H9 (cell line): ENCODE measurements around the gene SPATA6. TPM values are rescaled to one million over a fixed set of nuclear protein-coding genes. Genes with fewer than 3 reads are reported as not detected.

Source experiments
- DNase-seq: peaks from one replicate; pipeline ENCODE4 v3.0.0-alpha.2; 2017
- H2AFZ ChIP-seq: one replicate; pipeline ENCODE4 v1.6.1; 2013; ENCODE audit warnings: mild to moderate bottlenecking, low read length, control low read depth, moderate library complexity
- H2AK5ac ChIP-seq: 2 replicates; pipeline ENCODE4 v1.6.1; 2013; ENCODE audit warnings: low read length, control low read depth, mixed read lengths; ENCODE audit not compliant: insufficient read length
- H2BK120ac ChIP-seq: one replicate; pipeline ENCODE4 v1.6.1; 2013; ENCODE audit warnings: low read depth, mild to moderate bottlenecking, low read length, control low read depth, inconsistent platforms; ENCODE audit not compliant: poor library complexity, severe bottlenecking
- H2BK12ac ChIP-seq: 2 replicates; pipeline ENCODE4 v1.6.1; 2013; ENCODE audit warnings: low read length, control low read depth, mixed read lengths, low read depth; ENCODE audit not compliant: insufficient read length
- H2BK15ac ChIP-seq: 2 replicates; pipeline ENCODE4 v1.6.1; 2013; ENCODE audit warnings: low read depth, low read length, control low read depth
- H2BK20ac ChIP-seq: one replicate; pipeline ENCODE4 v1.6.1; 2013; ENCODE audit warnings: low read depth, mild to moderate bottlenecking, low read length, control low read depth, inconsistent platforms; ENCODE audit not compliant: poor library complexity, severe bottlenecking
- H2BK5ac ChIP-seq: 2 replicates; pipeline ENCODE4 v1.6.1; 2013; ENCODE audit warnings: low read length, control low read depth, mixed read lengths; ENCODE audit not compliant: insufficient read length
- H3K14ac ChIP-seq: 2 replicates; pipeline ENCODE4 v1.6.1; 2013; ENCODE audit warnings: low read length, control low read depth; ENCODE audit not compliant: insufficient read depth
- H3K18ac ChIP-seq: 2 replicates; pipeline ENCODE4 v1.6.1; 2013; ENCODE audit warnings: low read depth, mild to moderate bottlenecking, mixed read lengths, low read length, control low read depth; ENCODE audit not compliant: insufficient read length
- H3K23ac ChIP-seq: 2 replicates; pipeline ENCODE4 v1.6.1; 2013; ENCODE audit warnings: low read length, control low read depth, mixed read lengths, low read depth; ENCODE audit not compliant: insufficient read length
- H3K23me2 ChIP-seq: 2 replicates; pipeline ENCODE4 v1.6.1; 2013; ENCODE audit warnings: low read depth, mild to moderate bottlenecking, mixed read lengths, low read length, control low read depth; ENCODE audit not compliant: insufficient read length, poor library complexity, severe bottlenecking
- H3K27ac ChIP-seq: 2 replicates; pipeline ENCODE4 v1.5.1; 2013; ENCODE audit warnings: low read length, control low read depth, mixed read lengths, low read depth; ENCODE audit not compliant: insufficient read length
- H3K27me3 ChIP-seq: 2 replicates; pipeline ENCODE4 v1.6.1; 2013; ENCODE audit warnings: low read length, control low read depth, inconsistent platforms; ENCODE audit not compliant: insufficient read depth
- H3K4ac ChIP-seq: 2 replicates; pipeline ENCODE4 v1.6.1; 2013; ENCODE audit warnings: low read depth, mild to moderate bottlenecking, control low read depth, inconsistent platforms, low read length, moderate library complexity
- H3K4me1 ChIP-seq: 2 replicates; pipeline ENCODE4 v1.6.1; 2013; ENCODE audit warnings: low read length, control low read depth, inconsistent platforms; ENCODE audit not compliant: insufficient read depth
- H3K4me2 ChIP-seq: 2 replicates; pipeline ENCODE4 v1.6.1; 2013; ENCODE audit warnings: low read length, control low read depth, mixed read lengths; ENCODE audit not compliant: insufficient read length, insufficient read depth
- H3K56ac ChIP-seq: 2 replicates; pipeline ENCODE4 v1.6.1; 2013; ENCODE audit warnings: low read depth, mild to moderate bottlenecking, mixed read lengths, low read length, control low read depth; ENCODE audit not compliant: insufficient read length
- H3K79me1 ChIP-seq: 2 replicates; pipeline ENCODE4 v1.6.1; 2013; ENCODE audit warnings: low read depth, mild to moderate bottlenecking, moderate library complexity, low read length, control low read depth, inconsistent platforms; ENCODE audit not compliant: insufficient read depth, poor library complexity, severe bottlenecking
- H3K79me2 ChIP-seq: 2 replicates; pipeline ENCODE4 v1.6.1; 2013; ENCODE audit warnings: low read length, control low read depth, inconsistent platforms; ENCODE audit not compliant: insufficient read depth
- H3K9ac ChIP-seq: 2 replicates; pipeline ENCODE4 v1.6.1; 2013; ENCODE audit warnings: low read length, control low read depth, mixed read lengths; ENCODE audit not compliant: insufficient read length; ENCODE audit errors: extremely low read depth
- H3K9me3 ChIP-seq: one replicate; pipeline ENCODE4 v1.6.1; 2013; ENCODE audit warnings: low read depth, low read length, inconsistent platforms; ENCODE audit not compliant: control insufficient read depth
- H3T11ph ChIP-seq: one replicate; pipeline ENCODE4 v1.6.1; 2013; ENCODE audit warnings: mild to moderate bottlenecking, low read length, control low read depth, inconsistent platforms
- H4K20me1 ChIP-seq: one replicate; pipeline ENCODE4 v1.6.1; 2013; ENCODE audit not compliant: control insufficient read depth, insufficient read length, insufficient read depth
- H4K5ac ChIP-seq: 2 replicates; pipeline ENCODE4 v1.6.1; 2013; ENCODE audit warnings: low read depth, mild to moderate bottlenecking, mixed read lengths, low read length, control low read depth; ENCODE audit not compliant: insufficient read length
- H4K8ac ChIP-seq: replicated peaks from 2 replicates; pipeline ENCODE4 v1.6.1; 2013; ENCODE audit warnings: low read length, control low read depth, mixed read lengths, low read depth; ENCODE audit not compliant: insufficient read length
- H4K91ac ChIP-seq: 2 replicates; pipeline ENCODE4 v1.6.1; 2013; ENCODE audit warnings: low read depth, mild to moderate bottlenecking, moderate library complexity, mixed read lengths, low read length, control low read depth; ENCODE audit not compliant: insufficient read length
- H3K27ac Mint-ChIP-seq, 3 experiments: 2 replicates in 2 of 3; 3 replicates in 1 of 3; pipeline ENCODE4 v1.8.0; 2020 to 2021; ENCODE audit warnings: mixed read lengths in 3 of 3, mild to moderate bottlenecking in 1 of 3, moderate library complexity in 1 of 3
- H3K27me3 Mint-ChIP-seq: 2 replicates; pipeline ENCODE4 v1.8.0; 2021; ENCODE audit warnings: low read depth, mild to moderate bottlenecking, moderate library complexity, mixed read lengths
- H3K36me3 Mint-ChIP-seq, 3 experiments: 2 replicates in 2 of 3; 3 replicates in 1 of 3; pipeline ENCODE4 v1.8.0; 2020 to 2021; ENCODE audit warnings: low read depth in 3 of 3, mixed read lengths in 3 of 3; ENCODE audit not compliant: insufficient read depth in 1 of 3
- H3K4me1 Mint-ChIP-seq, 2 experiments: 2 replicates each; pipeline ENCODE4 v1.8.0; 2020; ENCODE audit warnings: mixed read lengths in 2 of 2
- H3K4me3 Mint-ChIP-seq, 2 experiments: 2 replicates in 1 of 2; 3 replicates in 1 of 2; pipeline ENCODE4 v1.8.0; 2020 to 2021; ENCODE audit warnings: mild to moderate bottlenecking in 2 of 2, mixed read lengths in 2 of 2, moderate library complexity in 1 of 2
- H3K9me3 Mint-ChIP-seq, 2 experiments: 2 replicates in 1 of 2; 3 replicates in 1 of 2; pipeline ENCODE4 v1.8.0; 2020; ENCODE audit warnings: mild to moderate bottlenecking in 2 of 2, mixed read lengths in 2 of 2, moderate library complexity in 1 of 2
- CTCF ChIP-seq: fragments of 200-600 bp; sonication (generic); conservative IDR thresholded peaks from 3 replicates; pipeline ENCODE4 v1.8.0; 2021; ENCODE audit warnings: antibody characterized with exemption, mild to moderate bottlenecking
- WGBS: extraction: QIAGEN DNeasy Blood & Tissue Kit; methylation state at CpG from one replicate; pipeline ENCODE4 v1.1.7; 2013; ENCODE audit warnings: missing lambda C conversion rate, low lambda C conversion rate, mixed read lengths; ENCODE audit not compliant: insufficient read length; ENCODE audit errors: extremely low coverage; 5-methylcytosine and 5-hydroxymethylcytosine counted together
- total RNA-seq: library from RNA; stranded (reverse); gene quantifications from 2 replicates; pipeline ENCODE4 v1.2.1, GENCODE V29; 2021

SPATA6 gene
- total RNA-seq, 1 experiment from 2014 or later: 8.0 TPM

DNA sequence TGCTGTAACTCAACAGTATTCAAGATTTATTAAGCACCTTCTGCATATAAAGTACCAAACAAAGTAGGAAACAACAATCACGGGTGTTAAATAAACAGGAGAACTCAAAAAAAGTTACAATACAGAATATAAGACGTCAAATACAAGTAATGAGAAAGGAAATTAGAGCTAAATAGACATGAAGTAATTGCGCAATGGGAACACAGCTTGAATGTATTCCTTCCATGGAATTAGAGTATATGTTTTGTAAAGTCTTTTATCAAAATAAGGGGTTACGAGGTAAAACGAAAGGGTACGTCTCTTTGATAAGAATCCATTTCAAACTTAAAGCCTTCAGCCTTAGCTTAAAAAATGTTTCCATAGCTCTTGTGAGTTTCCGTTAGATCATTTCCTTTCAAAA is 109.1 kb downstream of the SPATA6 start:
- Mint-ChIP-seq H3K27ac (no peak overlapping the region), H3K27me3 (peaks cover 5% of the 10 kb centered on the region)
- no CpG with 5 or more reads among the region's 7 CpGs for WGBS

More for the DNA sequence above, 109.1 kb downstream of the SPATA6 start:
- no peak overlapping the region for H2AK5ac ChIP-seq
- no peak for TF ChIP-seq CTCF
- no peak overlapping the region for H2BK5ac ChIP-seq
- H4K8ac ChIP-seq: no peak overlapping the region
- no peaks in the 10 kb centered on the region for H4K20me1 ChIP-seq
- H3K4me1 ChIP-seq: no peaks in the 10 kb centered on the region
- H2AFZ ChIP-seq: no peak overlapping the region
- no peaks in the 10 kb centered on the region for H3K23me2 ChIP-seq
- no peaks in the 10 kb centered on the region for H3K27me3 ChIP-seq
- H3K23ac ChIP-seq: no peak overlapping the region
- H3K9ac ChIP-seq: no peak overlapping the region
- H3K18ac ChIP-seq: no peak overlapping the region
- no peak overlapping the region for H2BK12ac ChIP-seq
- H2BK15ac ChIP-seq: no peak overlapping the region
- H3K4me1 Mint-ChIP-seq: no peaks in the 10 kb centered on the region
- H3K14ac ChIP-seq: no peak overlapping the region
- no peaks in the 10 kb centered on the region for H3K79me1 ChIP-seq
- H2BK120ac ChIP-seq: no peak overlapping the region
- H3K79me2 ChIP-seq: no peaks in the 10 kb centered on the region
- no peak overlapping the region for H3K4me2 ChIP-seq
- H2BK20ac ChIP-seq: no peak overlapping the region
- H3K4me3 Mint-ChIP-seq: no peak overlapping the region
- H3K9me3 Mint-ChIP-seq: peaks cover 17 to 23% of the 10 kb centered on the region in 2 experiments
- no peak overlapping the region for H3T11ph ChIP-seq
- no peaks in the 10 kb centered on the region for H3K9me3 ChIP-seq
- H3K27ac ChIP-seq: no peak overlapping the region
- no peak overlapping the region for H3K56ac ChIP-seq
- H3K4ac ChIP-seq: no peak overlapping the region
- H4K5ac ChIP-seq: no peak overlapping the region
- H3K36me3 Mint-ChIP-seq: peaks cover 2 to 6% (median 2%) of the 10 kb centered on the region in 3 experiments; a peak in 2 of 7 replicates
- DNase-seq: no peak
- no peak overlapping the region for H4K91ac ChIP-seq
